GM10847 (cell line): Measurements from ENCODE around the gene EIF4G3.

Experiments used
- POLR2A ChIP-seq: IDR thresholded peaks from 2 replicates; pipeline ENCODE4 v1.6.1; 2011; ENCODE audit not compliant: insufficient read length; ENCODE audit errors: extremely low read depth

Gene EIF4G3

GRCh38 chr1:21028520-21029145 lies 148.1 kb downstream of the EIF4G3 start:
- no peak for TF ChIP-seq POLR2A

DNA sequence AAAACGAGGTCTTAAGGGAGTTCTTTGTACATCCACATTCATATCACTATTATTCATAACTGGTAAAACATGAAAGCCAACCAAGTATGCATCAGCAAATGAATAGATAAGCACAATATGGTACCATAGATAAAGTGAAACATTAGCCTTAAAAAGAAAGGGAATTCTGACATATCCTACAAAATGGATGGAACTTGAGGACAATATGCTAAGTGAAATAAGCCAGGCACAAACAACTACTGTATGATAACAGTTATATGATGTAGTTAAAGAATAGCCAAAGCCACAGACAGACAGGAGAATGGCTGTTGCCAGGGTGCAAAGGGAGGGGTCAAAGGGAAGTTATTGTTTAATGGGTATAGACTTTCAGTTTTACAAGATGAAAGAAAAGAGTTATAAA lies 148.9 kb downstream of the EIF4G3 start:
- no peak for TF ChIP-seq POLR2A

GRCh38 chr1:21024918-21025317 lies 151.8 kb downstream of the EIF4G3 start:
- TF ChIP-seq POLR2A = no peak

GRCh38 chr1:21022279-21023040 lies 154.2 kb downstream of the EIF4G3 start:
- no peak for TF ChIP-seq POLR2A

DNA sequence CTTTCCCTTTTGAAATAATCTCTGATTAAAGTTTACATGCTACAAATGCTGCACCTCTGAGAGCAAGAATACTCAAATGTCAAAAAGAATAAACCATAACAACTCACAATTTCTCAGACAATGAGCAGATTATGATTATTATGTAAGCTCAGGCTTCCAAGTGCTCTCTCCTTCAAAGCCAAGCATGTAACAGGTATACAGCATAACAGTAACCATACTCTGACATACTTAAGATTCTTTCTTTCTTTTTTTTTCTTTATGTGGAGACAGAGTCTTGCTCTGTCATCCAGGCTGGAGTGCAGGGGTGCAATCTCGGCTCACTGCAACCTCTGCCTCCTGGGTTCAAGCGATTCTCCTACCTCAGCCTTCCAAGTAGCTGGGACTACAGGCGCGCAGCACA lies 155.4 kb downstream of the EIF4G3 start:
- TF ChIP-seq POLR2A = no peak

DNA sequence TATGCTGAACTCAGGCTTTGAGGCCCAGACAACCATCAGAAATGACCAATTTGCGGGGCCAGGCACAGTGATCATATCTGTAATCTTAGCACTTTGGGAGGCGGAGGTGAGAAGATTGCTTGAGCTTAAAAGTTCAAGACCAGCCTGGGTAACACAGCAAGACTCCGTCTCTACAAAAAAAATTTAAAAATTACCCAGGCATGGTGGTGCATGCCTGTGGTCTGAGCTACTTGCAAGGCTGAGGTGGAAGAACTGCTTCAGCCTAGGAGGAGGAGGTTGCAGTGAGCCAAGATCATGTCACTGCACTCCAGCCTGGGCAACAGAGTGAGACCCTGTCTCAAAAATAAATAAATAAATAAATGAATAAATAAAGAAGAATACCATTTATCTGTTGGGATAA lies 156.5 kb downstream of the EIF4G3 start:
- no peak for TF ChIP-seq POLR2A

DNA sequence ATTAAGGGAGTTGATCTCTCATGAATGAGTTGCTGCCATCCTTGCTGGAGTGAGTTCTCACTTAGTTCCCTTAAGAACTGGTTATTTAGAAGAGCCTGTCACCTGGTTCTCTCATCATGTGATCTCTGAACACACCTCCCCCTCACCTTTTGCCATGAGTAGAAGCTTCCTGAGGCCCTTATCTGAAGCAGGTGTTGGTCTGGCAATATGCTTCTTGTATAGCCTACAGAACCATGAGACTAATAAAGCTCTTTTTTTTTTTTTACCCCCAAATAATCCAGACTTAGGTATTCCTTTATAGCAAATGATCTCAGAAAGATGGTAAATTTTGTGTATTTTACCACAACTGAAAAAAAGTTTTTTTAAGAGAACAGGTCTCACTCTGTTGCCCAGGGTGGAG lies 158.0 kb downstream of the EIF4G3 start:
- no peak for TF ChIP-seq POLR2A

GRCh38 chr1:21013510-21013909 lies 163.2 kb downstream of the EIF4G3 start:
- no peak for TF ChIP-seq POLR2A

DNA sequence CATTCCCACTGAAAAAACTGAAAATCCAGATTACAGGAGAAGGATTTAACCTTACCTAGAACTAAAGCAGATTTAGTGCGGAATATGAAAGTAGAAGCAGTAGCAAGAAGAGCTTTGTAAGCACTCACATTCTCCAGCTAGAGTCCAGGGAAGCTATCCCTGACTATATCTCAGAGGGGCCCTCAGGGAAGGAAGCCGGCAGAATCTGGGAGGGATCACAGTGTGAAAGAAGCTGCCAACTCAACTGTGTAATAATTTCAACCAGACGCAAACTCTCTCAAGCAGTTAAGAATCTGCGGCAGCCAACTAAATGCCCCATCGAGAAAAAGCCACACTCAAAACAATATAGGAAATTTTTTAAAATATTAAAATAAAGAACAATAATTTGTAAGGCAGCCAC lies 163.8 kb downstream of the EIF4G3 start:
- TF ChIP-seq POLR2A = no peak

GRCh38 chr1:21007876-21008275 lies 168.8 kb downstream of the EIF4G3 start:
- no peak for TF ChIP-seq POLR2A

- TF ChIP-seq POLR2A = no peak
Observed at GRCh38 chr1:21005466-21006239, 171.0 kb downstream of the EIF4G3 start.

DNA sequence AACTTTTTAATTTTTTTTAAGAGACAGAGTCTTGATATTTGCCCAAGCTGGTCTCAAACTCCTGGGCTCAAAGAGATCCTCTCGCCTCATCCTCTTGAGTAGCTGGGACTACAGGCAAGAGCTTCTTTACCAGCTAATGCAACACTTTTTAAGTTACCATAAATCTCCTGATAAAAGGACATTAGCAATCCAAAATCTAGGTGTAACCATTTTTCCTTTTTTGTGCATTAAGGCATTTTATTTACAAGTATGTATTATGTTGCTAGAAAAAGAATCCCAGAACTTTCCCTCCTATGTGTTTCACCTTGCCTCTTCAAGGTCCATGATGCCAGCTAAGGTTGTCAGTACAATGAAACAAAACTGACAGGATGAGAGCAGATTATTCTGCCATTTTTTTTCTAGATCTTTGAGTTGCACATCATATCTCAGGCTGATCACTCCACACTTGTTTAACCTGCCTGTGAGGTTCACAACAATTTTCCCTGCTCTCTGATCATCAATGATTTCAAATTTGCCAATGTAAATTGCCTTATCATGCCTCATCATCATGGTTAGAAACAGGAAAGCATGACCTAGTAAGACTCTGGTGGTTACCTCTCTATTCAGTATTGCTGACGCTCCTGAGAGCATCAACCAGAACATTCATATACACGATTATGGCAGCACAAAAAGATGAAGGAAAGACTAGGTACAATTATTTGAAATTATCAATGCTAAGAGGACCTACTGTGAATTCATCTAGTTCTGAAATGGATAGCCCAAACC lies 173.2 kb downstream of the EIF4G3 start:
- TF ChIP-seq POLR2A = no peak

DNA sequence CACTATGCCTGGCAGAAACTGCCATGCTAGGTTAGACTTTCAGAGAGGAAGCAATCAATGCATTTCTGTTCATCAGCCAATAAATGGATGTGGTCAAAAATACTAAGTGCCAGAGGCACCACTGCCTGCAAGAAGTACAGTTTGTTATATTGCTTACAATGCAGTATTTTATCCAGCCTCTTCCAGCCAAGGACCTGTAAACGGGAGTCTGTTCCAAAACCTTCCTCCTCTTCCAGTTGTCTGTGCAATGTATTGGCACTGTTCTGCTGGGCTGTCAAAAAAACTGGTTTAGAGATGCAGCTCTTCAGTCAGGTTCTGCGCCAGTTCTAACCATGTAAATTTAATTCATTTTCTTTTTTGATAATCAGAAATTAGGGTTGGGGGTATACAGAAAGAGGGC lies 175.7 kb downstream of the EIF4G3 start:
- no peak for TF ChIP-seq POLR2A

GRCh38 chr1:21000245-21000594 lies 176.5 kb downstream of the EIF4G3 start:
- no peak for TF ChIP-seq POLR2A

GRCh38 chr1:20999525-21000244 lies 177.0 kb downstream of the EIF4G3 start:
- TF ChIP-seq POLR2A = no peak
